Measurements from ENCODE around the gene PABPN1.

Gene PABPN1

DNA sequence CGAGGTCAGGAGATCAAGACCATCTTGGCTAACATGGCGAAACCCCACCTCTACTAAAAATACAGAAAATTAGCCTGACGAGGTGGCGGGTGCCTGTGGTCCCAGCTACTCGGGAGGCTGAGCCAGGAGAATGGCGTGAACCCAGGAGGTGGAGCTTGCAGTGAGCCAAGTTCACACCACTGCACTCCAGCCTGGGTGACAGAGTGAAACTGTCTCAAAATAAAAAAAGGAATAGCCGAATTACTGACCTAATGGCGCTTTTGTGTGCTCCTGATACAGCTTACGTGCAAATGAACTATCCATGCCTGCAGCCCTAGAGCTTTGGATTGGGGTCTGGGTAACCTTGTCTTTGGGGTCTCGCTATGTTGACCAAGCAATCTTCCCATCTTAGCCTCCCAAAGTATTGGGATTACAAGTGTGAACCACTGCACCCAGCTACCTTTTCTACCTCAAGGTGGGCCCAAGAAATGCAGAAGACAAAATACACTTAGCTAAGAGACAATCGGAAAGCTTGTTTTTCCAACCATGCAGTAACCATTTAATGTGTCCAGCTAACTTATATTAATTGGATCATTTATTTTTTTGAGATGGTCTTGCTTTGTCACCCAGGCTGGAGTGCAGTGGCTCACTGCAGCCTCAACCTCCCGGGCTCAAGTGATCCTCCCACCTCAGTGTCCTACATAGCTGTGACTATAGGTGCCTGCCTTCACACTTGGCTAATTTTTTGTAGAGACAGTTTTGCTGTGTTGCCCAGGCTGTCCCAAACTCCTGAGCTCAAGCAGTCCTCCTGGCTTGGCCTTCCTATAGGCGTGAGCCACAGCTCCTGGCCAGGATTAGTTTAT, 5.5 kb downstream of the PABPN1 start:
- DNase-seq, result no peak

- peak; percentile 92 for DNase-seq
These were observed 6.9 kb downstream of the PABPN1 start for GRCh38 chr14:23327947-23328744.

GRCh38 chr14:23335623-23336022, 14.4 kb downstream of the PABPN1 start:
- DNase-seq, result peak; percentile 62

GRCh38 chr14:23339506-23340268, 18.4 kb downstream of the PABPN1 start:
- DNase-seq, result no peak

- DNase-seq, result no peak
These were observed 23.2 kb downstream of the PABPN1 start for GRCh38 chr14:23344481-23344880.

GRCh38 chr14:23345987-23346692, 24.9 kb downstream of the PABPN1 start:
- no peak for DNase-seq

DNA sequence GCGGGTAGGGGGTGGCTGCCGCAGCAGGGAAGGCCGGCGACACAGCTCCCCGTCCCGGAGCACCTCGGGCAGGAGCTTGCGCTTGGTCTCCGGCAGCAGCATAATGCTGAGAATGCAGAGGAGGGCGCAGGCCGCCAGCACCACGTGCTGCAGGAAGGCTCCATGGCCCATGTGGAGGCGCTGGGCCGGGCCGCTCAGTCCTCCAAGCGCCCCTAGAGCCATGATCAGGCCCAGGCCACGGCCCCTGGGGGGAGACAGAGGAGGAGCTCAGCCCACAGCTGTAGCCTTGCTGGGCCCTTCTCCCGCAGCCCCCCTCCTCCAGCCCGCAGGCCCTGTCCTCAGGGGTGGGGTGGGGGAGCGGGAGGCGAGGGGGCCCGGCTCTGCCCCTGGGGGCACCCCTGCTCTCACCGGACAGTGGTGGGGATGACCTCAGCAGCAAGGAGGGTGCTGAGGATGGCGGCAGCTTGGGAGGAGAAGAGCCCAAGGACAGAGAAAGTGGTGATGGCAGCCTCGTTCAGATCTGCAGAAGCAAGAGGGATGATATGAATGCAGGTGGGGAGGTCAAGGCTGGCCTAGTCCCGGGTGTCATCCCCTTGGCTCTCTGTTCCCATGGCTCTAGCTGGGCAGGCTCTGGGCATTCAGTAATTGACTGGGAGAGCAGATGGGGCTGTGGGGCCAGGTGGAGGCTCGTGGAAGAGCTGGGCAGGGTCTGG, 25.6 kb downstream of the PABPN1 start:
- DNase-seq, result no peak

DNA sequence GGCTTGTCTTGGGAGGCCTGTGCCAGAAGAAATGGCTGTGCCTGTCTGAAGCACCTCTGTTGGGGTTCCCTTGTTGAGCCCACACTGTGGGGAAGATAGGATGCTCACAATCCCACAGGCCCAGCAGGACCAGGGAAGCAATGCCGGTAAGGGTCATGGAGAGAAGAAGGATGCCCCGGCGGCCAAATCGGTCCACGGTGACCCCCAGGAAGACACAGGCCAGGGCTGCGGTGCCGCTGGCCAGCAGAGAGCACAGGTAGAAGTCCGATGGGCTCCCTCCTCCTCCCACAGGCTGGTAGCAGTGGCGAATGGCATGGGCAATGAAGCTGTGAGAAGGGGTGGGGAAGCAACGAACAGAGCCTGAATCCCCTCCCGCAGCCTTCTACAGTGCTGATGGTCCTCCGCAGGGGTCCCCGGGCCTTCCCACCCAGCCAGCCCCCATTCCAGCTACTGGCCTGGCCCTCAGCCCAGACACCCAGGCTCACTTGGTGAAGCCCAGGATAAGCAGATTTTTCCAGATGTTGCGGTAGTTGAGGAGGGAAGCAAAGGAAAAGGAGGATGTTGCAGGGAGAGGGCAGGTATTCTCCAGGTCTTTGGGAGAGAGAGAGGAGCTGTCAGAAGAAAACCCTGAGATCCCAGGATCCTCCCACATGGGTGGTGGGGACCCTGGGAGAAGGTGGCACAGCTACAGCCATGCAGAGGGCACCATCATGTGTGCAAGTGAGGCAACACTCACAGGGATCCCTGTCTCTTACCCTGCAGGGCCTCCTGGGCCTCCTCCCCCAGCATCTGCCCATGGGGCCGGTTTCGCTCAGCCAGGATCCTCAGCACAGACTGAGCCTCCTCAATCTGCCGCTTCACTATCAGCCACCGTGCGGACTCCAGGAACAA, 26.4 kb downstream of the PABPN1 start:
- DNase-seq, result no peak

GRCh38 chr14:23348297-23348655, 27.0 kb downstream of the PABPN1 start:
- DNase-seq, result no peak

DNA sequence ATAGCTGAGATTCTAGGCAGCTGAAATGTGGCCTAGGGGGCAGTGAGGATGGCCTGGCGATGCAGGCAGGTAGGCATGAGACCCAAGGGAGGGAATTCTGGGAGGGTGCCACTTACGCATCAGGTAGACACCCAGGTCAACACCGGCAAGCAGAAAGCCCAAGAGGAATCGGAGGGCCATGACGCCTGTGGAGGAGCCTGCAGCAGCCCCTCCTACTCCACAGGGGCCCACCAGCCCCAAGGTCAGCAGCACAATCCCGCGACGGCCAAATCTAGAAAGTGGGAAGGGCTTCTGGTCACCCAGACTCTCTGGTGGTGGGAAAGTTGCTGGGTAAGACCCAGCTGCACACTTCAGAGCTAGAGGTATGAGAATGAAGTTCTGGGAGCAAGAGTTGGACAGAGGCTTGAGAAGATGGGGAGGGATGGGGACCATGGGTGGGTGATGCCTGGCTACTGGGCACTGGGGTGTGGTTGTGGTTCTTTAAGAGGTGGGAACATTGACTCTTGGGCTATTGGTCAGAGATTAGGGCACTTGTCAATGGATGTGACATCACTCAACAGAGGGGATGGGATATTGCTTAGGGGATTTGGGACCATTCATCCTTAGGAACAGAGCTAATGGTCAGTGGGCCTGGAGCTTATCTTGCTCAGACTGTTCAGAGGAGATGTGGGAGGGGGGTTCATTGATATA, 28.0 kb downstream of the PABPN1 start:
- no peak for DNase-seq

GRCh38 chr14:23351681-23352505, 30.6 kb downstream of the PABPN1 start:
- no peak for DNase-seq

DNA sequence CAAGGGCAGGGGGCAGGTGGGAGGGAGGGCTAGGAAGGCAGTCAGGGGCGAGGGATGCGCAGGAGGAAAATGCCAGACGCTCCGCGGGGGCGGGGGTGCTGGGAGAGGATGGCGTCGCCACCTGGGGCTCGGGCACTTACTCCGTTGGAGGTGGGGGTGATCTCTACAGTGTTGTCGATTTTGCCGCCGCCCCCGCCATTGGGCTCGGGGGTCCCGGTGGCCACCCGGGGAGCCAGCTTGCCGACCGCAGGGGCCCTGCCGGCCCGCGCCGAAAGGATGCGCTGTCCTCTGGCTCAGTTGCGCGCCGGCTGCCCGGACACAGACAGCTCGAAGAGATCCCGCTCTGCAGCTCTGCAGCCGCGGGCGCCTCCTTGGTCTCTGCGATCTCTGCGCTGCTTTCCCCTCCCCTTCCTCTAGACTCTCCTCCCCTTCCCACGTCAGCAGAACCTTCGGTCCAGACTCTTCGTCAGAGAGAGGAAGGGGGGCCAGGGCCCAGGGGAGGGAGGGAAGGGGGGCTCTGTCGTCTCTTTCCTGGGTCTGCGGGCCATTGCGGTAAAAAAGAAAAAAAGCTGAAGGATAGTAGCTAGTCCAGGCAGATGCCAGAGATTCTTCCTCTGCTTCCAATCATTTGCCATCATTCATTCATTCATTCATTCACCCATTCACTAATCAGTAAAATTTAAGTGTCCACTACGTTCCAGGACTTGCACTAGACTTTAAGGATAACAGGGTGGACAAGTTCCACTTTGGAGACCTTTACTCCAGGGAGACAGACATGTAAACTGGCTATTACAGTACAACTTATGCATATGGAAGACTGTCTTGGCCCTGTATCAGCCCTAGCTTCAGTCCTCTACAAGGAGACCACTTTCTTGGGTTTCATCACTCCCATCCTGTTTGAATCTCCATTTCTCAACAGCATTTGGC, 31.5 kb downstream of the PABPN1 start, which contains the start of gene SLC22A17:
SLC22A17 (minus strand) TSS at position 382 of the 927 bp plus-strand sequence.
- DNase-seq, result peak; percentile 84

- no peak for DNase-seq
These were observed 32.1 kb downstream of the PABPN1 start for GRCh38 chr14:23353433-23353780.

DNA sequence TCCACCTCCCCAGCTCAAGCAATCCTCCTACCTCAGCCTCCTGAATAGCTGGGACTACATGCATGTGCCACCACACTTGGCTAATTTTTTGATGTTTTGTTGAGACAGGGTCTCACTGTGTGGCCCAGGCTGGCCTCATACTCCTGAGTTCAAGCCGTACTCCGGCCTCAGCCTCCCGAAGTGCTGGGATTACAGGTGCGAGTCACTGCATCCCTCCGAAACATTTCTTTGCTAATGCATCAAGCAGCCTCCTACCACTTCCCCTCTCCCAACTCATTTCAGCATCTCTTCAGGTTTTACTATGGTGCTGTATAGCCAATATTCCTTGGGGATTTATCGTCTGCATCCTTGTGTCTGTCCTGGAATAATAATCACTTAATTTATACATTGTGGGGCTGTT, 33.7 kb downstream of the PABPN1 start:
- no peak for DNase-seq

DNA sequence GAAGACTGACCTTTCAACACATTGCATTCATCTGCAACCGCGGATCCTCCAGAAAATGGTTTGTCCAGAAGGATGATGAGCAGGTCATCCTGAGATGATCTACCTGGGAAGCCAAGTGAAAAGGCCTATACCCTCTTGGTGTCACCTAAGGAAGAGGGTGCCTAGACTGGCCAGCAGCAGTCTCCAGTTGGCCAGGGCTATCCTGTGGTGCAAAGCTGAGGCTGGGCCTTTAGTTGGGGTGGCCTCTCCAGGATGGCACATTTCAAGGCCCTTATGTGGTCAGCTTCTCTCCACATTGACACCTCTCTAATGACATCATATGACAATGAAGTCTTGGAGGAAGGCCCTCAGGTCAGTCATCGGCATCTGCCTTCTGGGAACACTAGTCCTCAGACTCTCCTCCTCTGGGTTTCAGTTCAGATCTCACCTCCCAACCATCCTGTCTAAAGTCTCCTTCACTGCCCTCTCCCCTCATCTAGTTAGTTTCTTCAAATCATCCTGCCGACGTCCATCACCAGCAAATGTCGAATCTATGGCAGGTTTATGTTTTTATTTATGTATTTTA, 34.7 kb downstream of the PABPN1 start:
- DNase-seq, result no peak

GRCh38 chr14:23356662-23357061, 35.4 kb downstream of the PABPN1 start:
- DNase-seq, result no peak

GRCh38 chr14:23357261-23357660, 36.0 kb downstream of the PABPN1 start:
- DNase-seq, result no peak

DNA sequence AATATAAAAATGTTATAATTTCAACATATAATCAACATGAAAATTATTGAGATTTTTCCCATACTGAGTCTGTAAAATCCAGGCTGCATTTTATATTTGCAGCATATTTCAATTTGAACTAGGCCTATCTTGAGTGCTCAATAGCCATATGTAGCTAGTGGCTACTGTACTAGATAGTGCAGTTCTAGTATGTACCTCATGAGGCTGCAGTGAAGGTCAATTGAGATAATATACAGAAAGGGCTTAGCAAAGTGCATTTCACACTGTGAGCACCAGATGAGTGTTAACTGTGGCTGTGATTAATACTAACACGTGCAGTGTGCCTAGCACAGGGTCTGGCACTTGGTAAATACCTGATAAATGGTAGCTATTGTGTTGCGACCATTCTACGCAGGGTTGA, 36.8 kb downstream of the PABPN1 start:
- DNase-seq, result peak; percentile 46
